ENCODE measurements around the gene RIPPLY3.
"Not testable (repeated sequence)": the region's sequence is repeated elsewhere in the genome, so short reads cannot be mapped to it uniquely, and the experiment has no call there.

The RIPPLY3 gene

GRCh38 chr21:37040212-37040611 is 33.7 kb downstream of the RIPPLY3 start:
- ATAC-seq (replicated peaks; ENCODE audit: extremely low read depth, poor library complexity, severe bottlenecking) (no peak), DNase-seq (ENCODE audit: low spot score in 2 of 2) (no peak)
- Mint-ChIP-seq H3K36me3 (ENCODE audit: insufficient read depth) (no peaks in the 10 kb centered on the region), H3K9me3 (no peaks in the 10 kb centered on the region), H3K4me3 (no peak overlapping the region), H3K27ac (ENCODE audit: low read depth) (no peak overlapping the region), H3K27me3 (no peaks in the 10 kb centered on the region), H3K4me1 (peaks cover 9% of the 10 kb centered on the region)

DNA sequence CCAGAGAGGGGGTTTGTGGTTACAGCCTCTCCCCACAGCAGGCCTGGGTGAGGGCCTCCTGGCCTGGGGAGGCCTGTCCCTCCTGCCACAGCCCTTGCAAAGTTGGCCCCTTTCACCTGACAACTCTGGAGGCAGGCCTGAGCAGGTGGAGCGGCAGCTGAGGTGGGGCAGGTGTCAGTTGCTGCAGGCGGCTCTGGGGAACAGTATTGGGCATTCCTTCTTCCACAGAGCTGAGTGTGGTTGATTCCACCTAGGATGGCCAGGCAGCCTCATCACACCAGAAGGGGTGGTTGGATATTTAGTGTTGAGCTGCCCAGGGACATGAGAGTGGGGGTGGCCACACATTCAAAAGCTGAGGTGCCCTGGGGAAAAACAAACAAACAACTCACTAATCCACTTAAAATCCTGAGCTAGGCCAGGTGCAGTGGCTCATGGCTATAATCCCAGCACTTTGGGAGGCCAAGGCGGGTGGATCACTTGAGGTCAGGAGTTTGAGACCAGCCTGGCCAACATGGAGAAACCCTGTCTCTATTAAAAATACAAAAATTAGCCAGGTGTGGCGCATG is 35.3 kb downstream of the RIPPLY3 start:
- H3K9me3 Mint-ChIP-seq: no peaks in the 10 kb centered on the region
- no peaks in the 10 kb centered on the region for H3K36me3 Mint-ChIP-seq (ENCODE audit: insufficient read depth)
- H3K27me3 Mint-ChIP-seq: no peaks in the 10 kb centered on the region
- DNase-seq (ENCODE audit: low spot score in 2 of 2) (no peak), ATAC-seq (replicated peaks; ENCODE audit: extremely low read depth, poor library complexity, severe bottlenecking) (no peak)
- peaks cover 14% of the 10 kb centered on the region for H3K4me1 Mint-ChIP-seq
- H3K4me3 Mint-ChIP-seq: no peak overlapping the region
- H3K27ac Mint-ChIP-seq (ENCODE audit: low read depth): no peak overlapping the region

- no peak for ATAC-seq (replicated peaks; ENCODE audit: extremely low read depth, poor library complexity, severe bottlenecking)
- no peak for DNase-seq (ENCODE audit: low spot score in 2 of 2)
- H3K27me3 Mint-ChIP-seq: peaks cover 9% of the 10 kb centered on the region
- H3K27ac Mint-ChIP-seq (ENCODE audit: low read depth): no peak overlapping the region
- H3K4me1 Mint-ChIP-seq: peaks cover 14% of the 10 kb centered on the region
- no peaks in the 10 kb centered on the region for H3K9me3 Mint-ChIP-seq
- no peaks in the 10 kb centered on the region for H3K36me3 Mint-ChIP-seq (ENCODE audit: insufficient read depth)
- H3K4me3 Mint-ChIP-seq: no peak overlapping the region
Measured at GRCh38 chr21:37043818-37044217, 37.3 kb downstream of the RIPPLY3 start.

GRCh38 chr21:37044643-37045042 is 38.1 kb downstream of the RIPPLY3 start:
- H3K9me3 Mint-ChIP-seq: no peaks in the 10 kb centered on the region
- no peak for ATAC-seq (replicated peaks; ENCODE audit: extremely low read depth, poor library complexity, severe bottlenecking)
- peaks cover 10% of the 10 kb centered on the region for H3K27me3 Mint-ChIP-seq
- no peaks in the 10 kb centered on the region for H3K36me3 Mint-ChIP-seq (ENCODE audit: insufficient read depth)
- H3K4me3 Mint-ChIP-seq: no peak overlapping the region
- no peak overlapping the region for H3K27ac Mint-ChIP-seq (ENCODE audit: low read depth)
- peaks cover 14% of the 10 kb centered on the region for H3K4me1 Mint-ChIP-seq
- DNase-seq (ENCODE audit: low spot score in 2 of 2): no peak

GRCh38 chr21:37045149-37045548 is 38.6 kb downstream of the RIPPLY3 start:
- ATAC-seq (replicated peaks; ENCODE audit: extremely low read depth, poor library complexity, severe bottlenecking): peak; percentile 72
- Mint-ChIP-seq H3K27ac (ENCODE audit: low read depth) (no peak overlapping the region), H3K36me3 (ENCODE audit: insufficient read depth) (no peaks in the 10 kb centered on the region)

DNA sequence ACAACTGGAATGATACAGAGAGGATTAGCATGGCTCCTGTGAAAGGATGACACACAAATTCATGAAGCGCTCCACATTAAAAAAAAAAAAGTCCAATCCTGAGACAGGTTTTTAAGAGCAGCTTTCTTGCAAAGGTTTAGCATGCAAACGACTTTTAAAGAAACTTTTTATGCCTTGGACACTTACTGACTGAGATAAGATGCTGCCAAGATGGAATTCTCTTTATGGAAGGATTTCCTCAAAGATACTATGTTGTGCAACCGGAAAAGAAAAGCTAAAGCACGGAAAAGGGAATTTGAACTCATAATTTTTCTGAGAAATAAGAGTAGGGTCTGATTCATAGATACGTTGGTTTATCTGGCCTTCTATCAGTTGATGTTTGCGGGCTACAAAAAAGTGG is 39.1 kb downstream of the RIPPLY3 start:
- no peak overlapping the region for H3K27ac Mint-ChIP-seq (ENCODE audit: low read depth)
- no peaks in the 10 kb centered on the region for H3K9me3 Mint-ChIP-seq
- peaks cover 19% of the 10 kb centered on the region for H3K27me3 Mint-ChIP-seq
- no peaks in the 10 kb centered on the region for H3K36me3 Mint-ChIP-seq (ENCODE audit: insufficient read depth)
- DNase-seq (ENCODE audit: low spot score in 2 of 2) (no peak), ATAC-seq (replicated peaks; ENCODE audit: extremely low read depth, poor library complexity, severe bottlenecking) (no peak)
- H3K4me3 Mint-ChIP-seq: no peak overlapping the region
- H3K4me1 Mint-ChIP-seq: peaks cover 14% of the 10 kb centered on the region

More at GRCh38 chr21:37045149-37045548, 38.6 kb downstream of the RIPPLY3 start:
- Mint-ChIP-seq H3K4me3 (no peak overlapping the region), H3K9me3 (no peaks in the 10 kb centered on the region), H3K27me3 (peaks cover 15% of the 10 kb centered on the region), H3K4me1 (peaks cover 14% of the 10 kb centered on the region)
- no peak for DNase-seq (ENCODE audit: low spot score in 2 of 2)

DNA sequence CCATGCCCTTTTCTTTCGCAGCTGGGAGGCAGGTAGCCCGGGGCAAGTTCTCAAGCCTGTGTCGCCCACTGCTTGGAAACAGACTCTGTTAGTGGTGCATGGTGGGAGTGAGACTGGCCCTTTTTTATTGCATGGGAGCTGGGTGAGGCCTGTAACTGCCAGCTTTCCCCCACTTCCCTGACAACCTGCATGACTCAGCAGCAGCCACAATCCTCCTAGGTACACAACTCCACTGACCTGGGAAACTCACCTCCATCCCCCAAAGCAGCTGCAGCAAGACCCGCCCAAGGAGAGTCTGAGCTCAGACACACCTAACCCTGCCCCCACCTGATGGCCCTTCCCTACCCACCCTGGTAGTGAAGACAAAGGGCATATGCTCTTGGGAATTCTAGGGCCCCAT is 40.6 kb downstream of the RIPPLY3 start:
- Mint-ChIP-seq H3K27me3 (peaks cover 19% of the 10 kb centered on the region), H3K9me3 (no peaks in the 10 kb centered on the region), H3K27ac (ENCODE audit: low read depth) (no peak overlapping the region), H3K36me3 (ENCODE audit: insufficient read depth) (no peaks in the 10 kb centered on the region), H3K4me1 (peaks cover 14% of the 10 kb centered on the region), H3K4me3 (no peak overlapping the region)
- no peak for DNase-seq (ENCODE audit: low spot score in 2 of 2)
- ATAC-seq (replicated peaks; ENCODE audit: extremely low read depth, poor library complexity, severe bottlenecking): no peak

DNA sequence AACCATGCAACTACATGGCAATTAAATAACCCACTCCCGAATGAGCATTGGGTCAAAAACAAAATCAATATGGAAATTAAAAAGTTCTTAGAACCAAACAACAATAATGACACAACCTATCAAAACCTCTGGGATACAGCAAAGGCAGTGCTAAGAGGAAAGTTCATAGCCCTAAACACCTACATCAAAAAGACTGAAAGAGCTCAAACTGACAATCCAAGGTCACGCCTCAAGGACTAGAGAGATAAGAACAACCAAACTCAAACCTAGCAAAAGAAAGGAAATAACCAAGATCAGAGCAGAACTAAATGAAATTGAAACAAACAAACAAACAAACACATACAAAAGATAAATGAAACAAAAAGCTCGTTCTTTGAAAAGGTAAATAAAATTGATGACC is 43.2 kb downstream of the RIPPLY3 start:
- H3K27ac Mint-ChIP-seq (ENCODE audit: low read depth); ATAC-seq (replicated peaks; ENCODE audit: extremely low read depth, poor library complexity, severe bottlenecking): not testable (repeated sequence)
- peaks cover 19% of the 10 kb centered on the region for H3K27me3 Mint-ChIP-seq

GRCh38 chr21:37055271-37055855 is 48.9 kb downstream of the RIPPLY3 start:
- DNase-seq (ENCODE audit: low spot score in 2 of 2): no peak
- ATAC-seq (replicated peaks; ENCODE audit: extremely low read depth, poor library complexity, severe bottlenecking): no peak
- Mint-ChIP-seq H3K27me3 (peaks cover 2% of the 10 kb centered on the region), H3K36me3 (ENCODE audit: insufficient read depth) (no peaks in the 10 kb centered on the region), H3K27ac (ENCODE audit: low read depth) (no peak overlapping the region), H3K4me3 (no peak overlapping the region), H3K9me3 (no peaks in the 10 kb centered on the region), H3K4me1 (no peaks in the 10 kb centered on the region)

More for the DNA sequence above, 43.2 kb downstream of the RIPPLY3 start:
- not testable (repeated sequence) for H3K9me3 Mint-ChIP-seq; H3K4me3 Mint-ChIP-seq; DNase-seq (ENCODE audit: low spot score in 2 of 2); H3K36me3 Mint-ChIP-seq (ENCODE audit: insufficient read depth); H3K4me1 Mint-ChIP-seq

GRCh38 chr21:37057614-37058013 is 51.1 kb downstream of the RIPPLY3 start:
- ATAC-seq (replicated peaks; ENCODE audit: extremely low read depth, poor library complexity, severe bottlenecking): no peak
- H3K27ac Mint-ChIP-seq (ENCODE audit: low read depth): no peak overlapping the region
- H3K9me3 Mint-ChIP-seq: no peaks in the 10 kb centered on the region
- no peak overlapping the region for H3K4me3 Mint-ChIP-seq
- no peak for DNase-seq (ENCODE audit: low spot score in 2 of 2)
- no peaks in the 10 kb centered on the region for H3K27me3 Mint-ChIP-seq
- H3K36me3 Mint-ChIP-seq (ENCODE audit: insufficient read depth): no peaks in the 10 kb centered on the region
- H3K4me1 Mint-ChIP-seq: no peaks in the 10 kb centered on the region

GRCh38 chr21:37058261-37058660 is 51.8 kb downstream of the RIPPLY3 start:
- Mint-ChIP-seq H3K9me3 (no peaks in the 10 kb centered on the region), H3K4me1 (no peaks in the 10 kb centered on the region), H3K27me3 (no peaks in the 10 kb centered on the region), H3K27ac (ENCODE audit: low read depth) (no peak overlapping the region), H3K4me3 (no peak overlapping the region), H3K36me3 (ENCODE audit: insufficient read depth) (no peaks in the 10 kb centered on the region)
- no peak for DNase-seq (ENCODE audit: low spot score in 2 of 2)
- ATAC-seq (replicated peaks; ENCODE audit: extremely low read depth, poor library complexity, severe bottlenecking): no peak

DNA sequence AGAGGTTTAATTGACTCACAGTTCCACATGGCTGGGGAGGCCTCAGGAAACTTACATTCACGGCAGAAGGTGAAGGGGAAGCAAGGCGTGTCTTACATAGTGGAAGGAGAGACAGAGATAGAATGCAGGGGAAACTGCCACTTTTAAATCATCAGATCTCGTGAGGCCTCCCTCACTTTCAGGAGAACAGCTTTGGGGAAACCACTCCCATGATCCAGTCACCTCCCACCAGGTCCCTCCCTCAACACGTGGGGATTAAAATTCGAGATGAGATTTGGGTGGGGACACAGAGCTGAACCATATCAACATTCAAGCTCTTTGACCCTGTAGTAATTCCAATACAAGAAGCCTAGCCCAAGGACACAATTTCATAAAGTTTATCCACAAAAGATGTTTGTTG is 52.7 kb downstream of the RIPPLY3 start:
- Mint-ChIP-seq H3K4me1 (no peaks in the 10 kb centered on the region), H3K36me3 (ENCODE audit: insufficient read depth) (no peaks in the 10 kb centered on the region), H3K4me3 (no peak overlapping the region), H3K27ac (ENCODE audit: low read depth) (no peak overlapping the region), H3K9me3 (no peaks in the 10 kb centered on the region), H3K27me3 (no peaks in the 10 kb centered on the region)
- ATAC-seq (replicated peaks; ENCODE audit: extremely low read depth, poor library complexity, severe bottlenecking): no peak
- DNase-seq (ENCODE audit: low spot score in 2 of 2): no peak

DNA sequence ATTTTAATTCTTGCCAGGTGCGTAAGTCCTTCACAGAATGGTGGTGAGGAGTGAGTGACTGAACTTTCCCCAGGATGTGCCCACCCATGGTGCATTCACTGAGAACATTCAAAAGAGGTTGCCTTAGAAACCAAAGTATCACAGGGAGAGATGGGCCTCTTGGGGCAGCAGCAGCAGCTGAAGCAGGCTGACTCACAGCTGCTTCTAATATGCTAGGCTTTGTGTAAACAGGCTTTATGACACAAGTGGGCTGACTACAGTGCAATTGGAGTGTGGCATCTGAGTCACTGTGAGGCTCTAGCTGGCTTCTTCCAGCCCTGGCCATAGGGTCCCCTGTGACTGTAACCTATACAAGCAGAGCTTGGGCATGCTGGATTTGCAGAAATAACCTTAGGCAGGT is 53.8 kb downstream of the RIPPLY3 start:
- no peak overlapping the region for H3K27ac Mint-ChIP-seq (ENCODE audit: low read depth)
- no peak overlapping the region for H3K4me3 Mint-ChIP-seq
- H3K27me3 Mint-ChIP-seq: no peaks in the 10 kb centered on the region
- DNase-seq (ENCODE audit: low spot score in 2 of 2): no peak
- no peaks in the 10 kb centered on the region for H3K9me3 Mint-ChIP-seq
- H3K36me3 Mint-ChIP-seq (ENCODE audit: insufficient read depth): peaks cover 3% of the 10 kb centered on the region
- ATAC-seq (replicated peaks; ENCODE audit: extremely low read depth, poor library complexity, severe bottlenecking): no peak
- H3K4me1 Mint-ChIP-seq: no peaks in the 10 kb centered on the region
